Astrocyte (in vitro differentiated cells and primary cell): ENCODE results near the gene CHRNA10. TPM values are rescaled to one million over a fixed set of nuclear protein-coding genes. Genes with fewer than 3 reads are reported as not detected.

Source experiments
- DNase-seq: peaks from one replicate; pipeline ENCODE4 v3.0.0-alpha.2; 2010; ENCODE audit warnings: low read depth
- FAIRE-seq: peaks from 2 replicates; lab custom pipeline; 2011; peaks lifted over from hg19 to GRCh38; lab: Jason Lieb, UNC
- H2AFZ ChIP-seq: 2 replicates; pipeline ENCODE4 v1.6.0; 2012; ENCODE audit warnings: low read depth, low read length, inconsistent platforms
- H3K27ac ChIP-seq: 2 replicates; pipeline ENCODE4 v1.5.1; 2011; ENCODE audit warnings: low read depth, low read length, inconsistent platforms
- H3K27me3 ChIP-seq: 2 replicates; pipeline ENCODE4 v1.6.0; 2011; ENCODE audit warnings: low read length, inconsistent platforms; ENCODE audit not compliant: insufficient read depth
- H3K36me3 ChIP-seq: 2 replicates; pipeline ENCODE4 v1.5.1; 2011; ENCODE audit warnings: low read length, inconsistent platforms; ENCODE audit not compliant: insufficient read depth
- H3K4me1 ChIP-seq: 2 replicates; pipeline ENCODE4 v1.5.1; 2011; ENCODE audit warnings: low read length, inconsistent platforms; ENCODE audit not compliant: insufficient read depth
- H3K4me2 ChIP-seq: 2 replicates; pipeline ENCODE4 v1.6.0; 2012; ENCODE audit warnings: low read length, inconsistent platforms
- H3K4me3 ChIP-seq: 2 replicates; pipeline ENCODE4 v1.5.1; 2011; ENCODE audit warnings: low read depth, mild to moderate bottlenecking, low read length, inconsistent platforms; ENCODE audit not compliant: insufficient read depth
- H3K79me2 ChIP-seq: 2 replicates; pipeline ENCODE4 v1.6.0; 2012; ENCODE audit warnings: mild to moderate bottlenecking, low read length, inconsistent platforms; ENCODE audit not compliant: insufficient read depth
- H3K9ac ChIP-seq: 2 replicates; pipeline ENCODE4 v1.6.0; 2012; ENCODE audit warnings: mild to moderate bottlenecking, low read length, inconsistent platforms
- H3K9me3 ChIP-seq: 2 replicates; pipeline ENCODE4 v1.5.1; 2012; ENCODE audit warnings: low read depth, mild to moderate bottlenecking, low read length, inconsistent platforms; ENCODE audit not compliant: insufficient read depth
- H4K20me1 ChIP-seq: 2 replicates; pipeline ENCODE4 v1.6.0; 2012; ENCODE audit warnings: low read length, inconsistent platforms; ENCODE audit not compliant: insufficient read depth
- H3K27ac Mint-ChIP-seq: one replicate; pipeline ENCODE4 v1.8.0; 2021; ENCODE audit warnings: mild to moderate bottlenecking, mixed read lengths; ENCODE audit not compliant: unreplicated experiment
- H3K27me3 Mint-ChIP-seq: one replicate; pipeline ENCODE4 v1.8.0; 2021; ENCODE audit warnings: low read depth, mixed read lengths; ENCODE audit not compliant: unreplicated experiment
- H3K36me3 Mint-ChIP-seq: one replicate; pipeline ENCODE4 v1.8.0; 2021; ENCODE audit warnings: low read depth, mixed read lengths; ENCODE audit not compliant: unreplicated experiment
- H3K4me1 Mint-ChIP-seq: one replicate; pipeline ENCODE4 v1.8.0; 2021; ENCODE audit warnings: low read depth, mixed read lengths; ENCODE audit not compliant: unreplicated experiment
- H3K4me3 Mint-ChIP-seq: one replicate; pipeline ENCODE4 v1.8.0; 2021; ENCODE audit warnings: mild to moderate bottlenecking, moderate library complexity, mixed read lengths; ENCODE audit not compliant: unreplicated experiment
- H3K9me3 Mint-ChIP-seq: one replicate; pipeline ENCODE4 v1.8.0; 2021; ENCODE audit warnings: mild to moderate bottlenecking, mixed read lengths; ENCODE audit not compliant: unreplicated experiment
- EZH2 ChIP-seq: IDR thresholded peaks from 2 replicates; pipeline ENCODE4 v1.6.1; 2012; ENCODE audit warnings: mild to moderate bottlenecking, low read length, inconsistent platforms; ENCODE audit not compliant: insufficient read depth
- total RNA-seq: library from RNA; stranded (reverse); gene quantifications from 2 replicates; pipeline ENCODE4 v1.2.1, GENCODE V29; 2021
- TF ChIP-seq, protein P1 (sequence below): IDR thresholded peaks from 2 replicates; pipeline ENCODE4 v1.5.1; 2011; ENCODE audit warnings: low read depth, mild to moderate bottlenecking, inconsistent platforms, low read length, moderate library complexity; ENCODE audit not compliant: insufficient read depth

CHRNA10 gene
- total RNA-seq, 1 donor from 2014 or later: 1.5 TPM

- Histone ChIP-seq H3K9ac (no peak overlapping the region), H4K20me1 (no peaks in the 10 kb centered on the region), H3K4me2 (no peak overlapping the region), H3K79me2 (no peaks in the 10 kb centered on the region), H3K9me3 (no peaks in the 10 kb centered on the region), H3K27ac (no peak overlapping the region), H3K27me3 (no peaks in the 10 kb centered on the region), H3K4me1 (no peaks in the 10 kb centered on the region), H3K4me3 (no peak overlapping the region), H3K36me3 (no peaks in the 10 kb centered on the region), H2AFZ (peak overlapping the region; percentile 34)
- no peak overlapping the region for H3K27ac Mint-ChIP-seq
- peaks cover 12% of the 10 kb centered on the region for H3K4me1 Mint-ChIP-seq
- H3K4me3 Mint-ChIP-seq: no peak overlapping the region
- FAIRE-seq: no peak
- TF ChIP-seq EZH2: no peak
- TF ChIP-seq, protein P1, sequence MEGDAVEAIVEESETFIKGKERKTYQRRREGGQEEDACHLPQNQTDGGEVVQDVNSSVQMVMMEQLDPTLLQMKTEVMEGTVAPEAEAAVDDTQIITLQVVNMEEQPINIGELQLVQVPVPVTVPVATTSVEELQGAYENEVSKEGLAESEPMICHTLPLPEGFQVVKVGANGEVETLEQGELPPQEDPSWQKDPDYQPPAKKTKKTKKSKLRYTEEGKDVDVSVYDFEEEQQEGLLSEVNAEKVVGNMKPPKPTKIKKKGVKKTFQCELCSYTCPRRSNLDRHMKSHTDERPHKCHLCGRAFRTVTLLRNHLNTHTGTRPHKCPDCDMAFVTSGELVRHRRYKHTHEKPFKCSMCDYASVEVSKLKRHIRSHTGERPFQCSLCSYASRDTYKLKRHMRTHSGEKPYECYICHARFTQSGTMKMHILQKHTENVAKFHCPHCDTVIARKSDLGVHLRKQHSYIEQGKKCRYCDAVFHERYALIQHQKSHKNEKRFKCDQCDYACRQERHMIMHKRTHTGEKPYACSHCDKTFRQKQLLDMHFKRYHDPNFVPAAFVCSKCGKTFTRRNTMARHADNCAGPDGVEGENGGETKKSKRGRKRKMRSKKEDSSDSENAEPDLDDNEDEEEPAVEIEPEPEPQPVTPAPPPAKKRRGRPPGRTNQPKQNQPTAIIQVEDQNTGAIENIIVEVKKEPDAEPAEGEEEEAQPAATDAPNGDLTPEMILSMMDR: no peak
- DNase-seq: peak; percentile 3
- peaks cover 11% of the 10 kb centered on the region for H3K27me3 Mint-ChIP-seq
- no peaks in the 10 kb centered on the region for H3K36me3 Mint-ChIP-seq
- peaks cover 3% of the 10 kb centered on the region for H3K9me3 Mint-ChIP-seq
These were observed 54.3 kb downstream of the CHRNA10 start for GRCh38 chr11:3616721-3617460.

GRCh38 chr11:3615998-3616397 lies 55.2 kb downstream of the CHRNA10 start:
- FAIRE-seq: no peak
- Histone ChIP-seq H3K9ac (no peak overlapping the region), H3K4me1 (no peaks in the 10 kb centered on the region), H4K20me1 (no peaks in the 10 kb centered on the region), H3K27me3 (no peaks in the 10 kb centered on the region), H3K4me2 (no peak overlapping the region), H2AFZ (peak overlapping the region; percentile 32), H3K4me3 (no peak overlapping the region), H3K27ac (no peak overlapping the region), H3K9me3 (no peaks in the 10 kb centered on the region), H3K79me2 (no peaks in the 10 kb centered on the region), H3K36me3 (no peaks in the 10 kb centered on the region)
- Mint-ChIP-seq H3K9me3 (peaks cover 3% of the 10 kb centered on the region), H3K4me3 (no peak overlapping the region), H3K36me3 (no peaks in the 10 kb centered on the region), H3K4me1 (peaks cover 12% of the 10 kb centered on the region), H3K27ac (peak overlapping the region; percentile 92), H3K27me3 (peaks cover 14% of the 10 kb centered on the region)
- no peak for TF ChIP-seq EZH2
- TF ChIP-seq, protein P1: no peak
- DNase-seq: no peak

Other genes with a start within 250 kb of the CHRNA10 start
- gene ART5, start 29.4 kb downstream of the CHRNA10 start, total RNA-seq: 4.1 and 8.3 TPM in 2 replicates
- not detected in 2 replicates for gene ART1, start 26.3 kb downstream of the CHRNA10 start, total RNA-seq
- gene NUP98, start 126.2 kb upstream of the CHRNA10 start, total RNA-seq: 81.2 and 84.2 TPM in 2 replicates
- 22.4 and 22.5 TPM in 2 replicates for gene PGAP2, start 137.2 kb upstream of the CHRNA10 start, total RNA-seq
- 54.5 and 54.7 TPM in 2 replicates for gene RHOG, start 169.6 kb upstream of the CHRNA10 start, total RNA-seq
- gene STIM1, start 184.3 kb upstream of the CHRNA10 start, total RNA-seq: 42.9 and 49.3 TPM in 2 replicates